Kidney (tissue), 14 donors: ENCODE data around the gene AJAP1. TPM values are rescaled to one million over a fixed set of nuclear protein-coding genes. Genes with fewer than 3 reads are reported as not detected.

Experiments used
- DNase-seq, 5 donors: peaks; one replicate each; pipeline ENCODE4 v3.0.0-alpha.2; 2013 to 2020
- FAIRE-seq: peaks from 2 replicates; lab custom pipeline; 2012; peaks lifted over from hg19 to GRCh38; lab: Jason Lieb, UNC
- H3K27ac ChIP-seq, 2 donors: one replicate each; pipeline ENCODE4 v1.7.0; 2013; ENCODE audit warnings: low read depth in 2 of 2, low read length in 2 of 2, inconsistent platforms in 1 of 2
- H3K27me3 ChIP-seq: one replicate; pipeline ENCODE4 v1.7.1; 2013; ENCODE audit warnings: low read length, inconsistent platforms; ENCODE audit not compliant: control insufficient read depth, insufficient read depth
- H3K36me3 ChIP-seq, 3 donors: one replicate each; pipeline versions ENCODE4 v1.7.0 to v1.7.1; 2013; ENCODE audit warnings: low read length in 3 of 3, control low read depth in 1 of 3, inconsistent platforms in 1 of 3; ENCODE audit not compliant: insufficient read depth in 3 of 3, control insufficient read depth in 2 of 3
- H3K4me1 ChIP-seq, 3 donors: one replicate each; pipeline versions ENCODE4 v1.7.0 to v1.7.1; 2013; ENCODE audit warnings: low read length in 3 of 3, inconsistent platforms in 1 of 3, low read depth in 1 of 3; ENCODE audit not compliant: control insufficient read depth in 2 of 3, insufficient read depth in 2 of 3
- H3K4me3 ChIP-seq, 3 donors: one replicate each; pipeline versions ENCODE4 v1.7.0 to v1.8.1; 2013; ENCODE audit warnings: low read length in 3 of 3, control low read depth in 1 of 3, inconsistent platforms in 1 of 3
- H3K9ac ChIP-seq, 3 donors: one replicate each; pipeline versions ENCODE4 v1.7.0 to v1.7.1; 2013; ENCODE audit warnings: low read length in 3 of 3, control low read depth in 1 of 3, inconsistent platforms in 1 of 3
- H3K9me3 ChIP-seq, 3 donors: one replicate each; pipeline versions ENCODE4 v1.7.0 to v1.7.1; 2013; ENCODE audit warnings: low read length in 3 of 3, control low read depth in 1 of 3, inconsistent platforms in 1 of 3; ENCODE audit not compliant: control insufficient read depth in 2 of 3, insufficient read depth in 1 of 3
- CTCF ChIP-seq: IDR thresholded peaks from 3 replicates; pipeline ENCODE4 v1.5.1; 2012; ENCODE audit warnings: mild to moderate bottlenecking, moderate library complexity, borderline replicate concordance; ENCODE audit not compliant: insufficient read depth; ENCODE audit errors: extremely low read depth
- intact Hi-C: fragments of 100-400 bp; cut with DNase I; formaldehyde crosslinking; loops from one replicate; pipeline ENCODE4 v1.11.1; 2022
- polyA plus RNA-seq: library from polyadenylated mRNA; stranded (reverse); fragments of 350-450 nt; fragmentation: Illumina TruSeq; extraction: RNeasy Lipid Tissue Mini Kit (QIAGEN cat#74804); gene quantifications from one replicate; pipeline ENCODE4 v1.2.3, GENCODE V29; 2014; ENCODE audit warnings: low read depth, low replicate concordance; ENCODE audit not compliant: insufficient read depth
- total RNA-seq: library from RNA; stranded (reverse); fragmentation: NEBNext Ultra II Directional; extraction: Animal tissue kit (Norgen Biotek cat#: 25700); gene quantifications from one replicate; pipeline ENCODE4 v1.2.1, GENCODE V29; 2021
- donor health status: control.
- donor health status: control.
- donor health status: control.
- donor health status: control.
- donor health status: control.
- donor health status: DM: yes; HTN: yes; CAD: no.
- donor health status: Normal renal cell carcinoma (clear cell type).

The AJAP1 gene
- total and polyA plus RNA-seq, 2 donors from 2014 or later: 2.7 to 5.5 TPM

GRCh38 chr1:4626061-4626460 is 28.3 kb upstream of the AJAP1 start:
- Histone ChIP-seq H3K4me1 (no peaks in the 10 kb centered on the region), H3K27me3 (no peaks in the 10 kb centered on the region), H3K4me3 (no peak overlapping the region), H3K36me3 (no peaks in the 10 kb centered on the region), H3K27ac (no peak overlapping the region), H3K9ac (no peak overlapping the region), H3K9me3 (no peaks in the 10 kb centered on the region)
- no peak for FAIRE-seq
- TF ChIP-seq CTCF: no peak
- intact Hi-C loops: no loop called here
- DNase-seq: no peak

GRCh38 chr1:4626560-4627319 is 27.7 kb upstream of the AJAP1 start:
- no peaks in the 10 kb centered on the region for H3K27me3 ChIP-seq
- FAIRE-seq (no peak), DNase-seq (no peak)
- no peaks in the 10 kb centered on the region for H3K36me3 ChIP-seq
- H3K9me3 ChIP-seq: no peaks in the 10 kb centered on the region
- TF ChIP-seq CTCF: no peak
- no peak overlapping the region for H3K27ac ChIP-seq
- H3K9ac ChIP-seq: no peak overlapping the region
- H3K4me3 ChIP-seq: no peak overlapping the region
- H3K4me1 ChIP-seq: no peaks in the 10 kb centered on the region
- intact Hi-C loops: no loop called here

GRCh38 chr1:4627353-4627752 is 27.1 kb upstream of the AJAP1 start:
- Histone ChIP-seq H3K27ac (no peak overlapping the region), H3K9ac (no peak overlapping the region), H3K36me3 (no peaks in the 10 kb centered on the region), H3K9me3 (no peaks in the 10 kb centered on the region), H3K4me1 (no peaks in the 10 kb centered on the region), H3K4me3 (no peak overlapping the region), H3K27me3 (no peaks in the 10 kb centered on the region)
- TF ChIP-seq CTCF: no peak
- DNase-seq (no peak), FAIRE-seq (no peak)
- intact Hi-C loops: no loop called here
